HG03457 (cell line): ENCODE results near the gene C2orf72.
"Not testable (repeated sequence)": the region's sequence is repeated elsewhere in the genome, so short reads cannot be mapped to it uniquely, and the experiment has no call there.

Experiments
- ATAC-seq: cut with Tn5 transposase; IDR thresholded peaks from one replicate; pipeline ENCODE4 v1.9.1; 2021; ENCODE audit warnings: moderate number of reproducible peaks; ENCODE audit not compliant: unreplicated experiment

C2orf72 gene

GRCh38 chr2:231037202-231037730 is at the start of gene C2orf72:
Gene C2orf72 (plus strand): TSS chr2:231037523. CDS start chr2:231037566, 43 bp downstream.
- no peak for ATAC-seq

GRCh38 chr2:230989731-230990130 is 47.6 kb upstream of the C2orf72 start:
- no peak for ATAC-seq

GRCh38 chr2:230990131-230990898 is 47.0 kb upstream of the C2orf72 start:
- ATAC-seq, result no peak

- ATAC-seq, result no peak
These were observed 46.5 kb upstream of the C2orf72 start for GRCh38 chr2:230990899-230991150.

DNA sequence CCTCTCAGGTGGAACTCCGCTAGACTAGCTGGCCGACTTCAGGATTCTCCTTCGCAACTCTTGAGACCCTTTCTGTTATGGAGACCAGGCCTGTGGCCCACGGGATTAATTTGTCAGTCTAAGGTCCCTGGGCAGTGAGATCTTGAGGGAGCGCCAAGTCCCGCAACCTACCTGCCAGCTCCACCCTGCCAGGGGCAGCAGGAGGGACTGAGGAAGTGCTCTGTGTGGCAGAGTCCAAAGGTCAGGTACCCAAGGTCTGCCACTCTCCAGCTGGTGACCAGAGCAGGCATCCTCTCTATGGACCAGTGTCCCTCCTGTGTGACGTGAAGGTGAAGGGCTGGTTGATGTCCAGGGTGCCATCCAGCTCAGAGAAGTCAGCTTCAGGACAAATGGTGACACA is 45.7 kb upstream of the C2orf72 start:
- no peak for ATAC-seq

DNA sequence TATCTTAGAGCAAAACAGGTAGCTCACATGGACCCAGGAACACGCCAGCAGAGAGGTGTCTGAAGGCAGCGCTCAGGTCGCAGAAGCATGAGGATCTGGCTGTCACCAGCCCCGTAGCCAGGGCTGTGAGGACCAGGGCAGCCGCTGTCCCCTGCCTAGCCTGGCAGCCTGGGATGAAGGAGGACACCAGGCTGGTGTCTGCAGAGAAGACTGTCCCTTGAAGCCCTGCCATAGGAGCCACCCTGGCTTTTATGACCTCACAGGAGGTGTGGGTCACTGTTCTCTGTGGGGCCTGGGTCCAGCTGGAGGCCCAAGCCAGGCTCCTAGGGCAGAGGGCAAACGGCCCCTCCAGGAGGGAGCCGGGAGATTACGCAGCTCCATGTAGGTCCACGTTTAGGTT is 41.5 kb upstream of the C2orf72 start, which contains the start of gene SPATA3:
TSS of gene SPATA3 (plus strand) at position 301 of the 400 bp plus-strand sequence. CDS start 113 bp downstream, outside the sequence.
- ATAC-seq, result no peak

- ATAC-seq, result no peak
These were observed 40.7 kb upstream of the C2orf72 start for GRCh38 chr2:230996661-230997060.

GRCh38 chr2:230998882-230999281 is 38.4 kb upstream of the C2orf72 start:
- ATAC-seq, result no peak

DNA sequence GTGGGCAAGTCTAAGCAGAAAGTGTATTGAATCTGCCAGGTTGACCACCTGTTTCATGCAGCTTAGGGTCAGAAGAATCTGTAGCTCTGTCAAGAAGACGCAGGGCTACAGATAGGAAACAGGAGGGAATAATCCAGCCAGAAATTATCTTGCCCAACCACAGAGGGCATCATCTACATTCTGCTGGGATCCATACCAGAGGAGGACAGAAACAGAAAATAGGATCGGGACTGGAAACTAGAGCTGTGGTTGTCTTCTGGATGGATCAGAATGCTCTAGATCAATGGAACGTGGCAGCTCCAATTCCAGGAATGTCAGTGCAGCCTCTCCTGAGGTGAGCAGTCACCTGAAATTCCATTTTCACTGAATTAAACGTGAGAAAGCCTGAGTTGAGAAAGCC is 37.8 kb upstream of the C2orf72 start:
- ATAC-seq, result no peak

DNA sequence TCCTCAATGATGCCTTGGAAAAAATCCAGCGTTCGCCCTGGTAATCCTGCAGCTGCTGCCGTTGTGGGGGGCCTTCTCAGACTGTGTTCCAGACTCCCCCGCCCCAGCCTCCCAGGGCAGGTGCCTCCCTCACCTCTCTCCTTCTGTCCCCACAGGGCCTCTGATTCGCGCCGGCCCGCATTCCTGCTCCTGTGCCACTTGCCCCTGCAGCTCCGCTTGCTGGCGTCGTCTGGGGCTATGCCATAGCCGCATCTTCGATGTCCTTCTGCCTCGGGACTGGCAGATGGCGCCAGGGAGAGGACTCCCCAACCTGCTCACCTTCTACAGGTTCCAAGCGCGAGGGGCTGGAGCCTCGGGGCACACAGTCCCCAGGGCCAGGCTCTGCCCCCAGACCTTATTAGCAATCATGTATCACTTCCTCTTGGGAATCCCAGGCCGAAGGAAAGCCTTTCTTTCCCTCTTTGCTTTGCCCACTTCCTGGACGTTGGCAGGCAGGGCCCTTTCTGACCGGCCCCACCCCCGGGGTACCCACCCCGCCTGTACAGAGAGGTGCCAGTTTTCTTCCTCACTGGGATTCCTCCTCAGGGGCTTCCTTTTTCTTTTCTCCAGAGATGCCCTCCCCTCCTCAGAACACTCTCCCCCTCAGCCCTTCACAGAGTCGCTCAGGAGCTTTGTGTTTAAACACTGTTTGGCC is 37.0 kb upstream of the C2orf72 start:
- ATAC-seq, result no peak

GRCh38 chr2:231001036-231001435 is 36.3 kb upstream of the C2orf72 start:
- no peak for ATAC-seq

DNA sequence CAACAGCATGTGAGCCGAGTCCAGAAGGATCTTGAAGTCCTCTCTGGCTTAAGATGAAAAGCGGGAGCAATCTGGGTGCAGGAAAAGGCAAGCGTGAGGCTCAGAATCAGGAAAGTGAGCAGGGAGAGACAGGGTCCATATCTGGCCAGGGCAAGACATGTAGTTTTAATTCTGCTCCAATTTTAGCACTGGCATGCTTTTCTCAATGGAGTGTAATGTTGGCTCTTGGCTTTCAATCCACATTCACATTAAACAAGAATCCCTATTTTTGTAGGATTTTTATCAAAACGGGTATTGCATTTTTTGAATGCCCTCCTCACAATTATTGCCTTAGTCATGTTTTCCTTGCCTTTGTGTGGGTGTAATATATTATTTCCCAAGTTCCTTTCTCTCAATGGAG is 35.4 kb upstream of the C2orf72 start:
- ATAC-seq, result no peak

- ATAC-seq, result no peak
These were observed 34.7 kb upstream of the C2orf72 start for GRCh38 chr2:231002641-231003040.

DNA sequence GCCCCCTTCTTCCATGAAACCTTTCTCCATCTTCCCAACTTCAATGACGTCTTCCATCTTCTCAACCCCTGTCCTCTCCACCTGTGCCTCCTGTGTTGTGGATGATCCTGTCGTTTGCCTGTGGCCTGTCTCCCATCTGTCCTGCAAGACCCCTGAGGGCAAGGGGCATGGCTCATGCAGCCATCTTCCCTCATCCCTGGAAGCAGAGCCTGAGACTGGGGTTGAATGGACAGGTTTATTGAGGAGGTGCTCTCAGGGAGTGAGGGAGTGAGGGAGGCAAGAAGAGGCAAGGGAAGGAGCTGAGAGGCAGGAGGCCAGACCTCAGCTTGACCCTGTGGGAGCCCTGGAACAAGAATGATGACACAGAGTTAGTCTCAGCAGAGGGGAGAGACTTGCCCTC is 34.1 kb upstream of the C2orf72 start:
- ATAC-seq, result no peak

DNA sequence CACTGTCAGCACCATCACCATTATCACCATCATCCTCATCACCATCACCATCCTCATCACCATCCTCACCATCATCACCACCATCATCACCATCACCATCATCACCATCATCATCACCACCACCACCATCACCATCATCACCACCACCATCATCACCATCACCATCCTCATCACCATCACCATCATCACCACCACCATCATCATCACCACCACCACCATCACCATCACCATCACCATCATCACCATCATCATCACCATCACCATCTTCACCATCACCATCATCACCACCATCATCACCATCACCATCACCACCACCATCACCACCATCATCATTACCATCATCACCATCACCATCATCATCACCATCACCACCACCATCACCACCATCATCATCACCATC is 32.4 kb upstream of the C2orf72 start:
- ATAC-seq, result not testable (repeated sequence)

- ATAC-seq, result no peak
These were observed 29.8 kb upstream of the C2orf72 start for GRCh38 chr2:231007286-231008098.

DNA sequence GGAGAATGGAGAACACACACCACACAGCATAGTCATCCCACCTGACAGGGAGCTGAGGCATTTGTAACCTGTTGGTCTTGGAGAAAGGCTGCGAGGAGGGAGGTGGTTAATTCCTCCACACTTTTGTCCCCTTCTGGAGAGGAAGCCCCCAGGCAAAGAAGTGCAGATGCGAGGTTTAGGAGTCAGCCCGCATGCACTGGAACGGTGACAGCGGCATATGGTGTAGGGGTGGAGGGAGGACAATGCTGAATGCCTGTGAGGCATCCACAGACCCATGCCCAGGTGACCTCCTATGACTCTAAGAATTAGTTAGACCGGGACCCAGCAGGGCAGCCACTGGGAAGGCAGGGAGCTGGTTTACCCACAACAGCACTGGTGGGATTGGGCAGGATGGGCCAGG is 29.2 kb upstream of the C2orf72 start:
- ATAC-seq, result no peak

DNA sequence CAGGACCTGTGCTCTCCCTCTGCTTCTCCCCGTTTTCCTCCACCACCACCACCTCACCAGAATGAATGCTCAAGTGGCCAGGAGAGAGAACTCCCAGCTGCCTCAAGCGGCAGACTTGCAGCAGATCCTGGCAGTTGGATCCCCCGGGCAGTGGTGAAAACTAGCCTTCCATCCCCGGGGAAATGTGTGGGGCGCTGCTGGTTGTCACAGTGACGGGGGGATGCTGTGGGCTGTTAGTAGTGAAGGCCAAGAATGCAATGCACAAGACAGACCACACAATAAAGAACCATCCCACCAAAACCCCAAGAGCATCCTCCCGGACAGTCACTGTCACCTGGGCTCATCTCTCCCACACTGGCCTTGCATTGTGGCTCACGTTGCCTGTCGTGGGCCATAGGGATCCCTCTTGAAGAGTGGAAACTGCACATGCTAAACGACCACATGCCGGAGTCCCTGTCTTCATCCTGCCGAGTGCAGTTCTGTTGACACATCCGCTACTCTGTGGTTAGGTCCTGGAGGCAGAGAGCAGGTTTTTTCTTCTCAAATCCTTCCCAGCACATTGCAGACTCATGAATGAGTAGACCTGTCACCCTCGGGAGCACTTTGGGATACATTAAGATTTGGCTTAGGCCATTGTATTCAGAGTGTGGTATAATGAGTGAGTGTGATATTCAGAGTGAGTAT is 27.9 kb upstream of the C2orf72 start:
- no peak for ATAC-seq

GRCh38 chr2:231010201-231010730 is 27.1 kb upstream of the C2orf72 start:
- no peak for ATAC-seq

- ATAC-seq, result no peak
These were observed 25.8 kb upstream of the C2orf72 start for GRCh38 chr2:231011526-231011925.

- ATAC-seq, result no peak
These were observed 24.9 kb upstream of the C2orf72 start for GRCh38 chr2:231012463-231012862.
